ENCODE results near the gene SLC26A11.

- no peak for TF ChIP-seq EZH2 (IDR thresholded peaks at IDR 0.05)
- TF ChIP-seq POLR2A (IDR thresholded peaks at IDR 0.05; ENCODE audit: borderline replicate concordance, extremely low read depth, insufficient read depth, insufficient read length), result no peak
- TF ChIP-seq CTCF (IDR thresholded peaks at IDR 0.05 in 2 of 3, conservative IDR thresholded peaks at IDR 0.05 in 1 of 3; ENCODE audit: borderline replicate concordance in 1 of 3, insufficient read depth in 1 of 3, low read depth in 2 of 3, low read length in 2 of 3), result no peak
Measured at GRCh38 chr17:80247561-80247960, 27.3 kb downstream of the SLC26A11 start.

Measured in HCT116 (cell line).